HepG2 (cell line): ENCODE measurements around the gene CCDC116. TPM values are rescaled to one million over a fixed set of nuclear protein-coding genes. Genes with fewer than 3 reads are reported as not detected.

Experiments used
- FOXC1 ChIP-seq: sonication (generic); formaldehyde crosslinking; IDR thresholded peaks from 2 replicates; pipeline ENCODE4 v1.8.0; 2022; ENCODE audit warnings: mild to moderate bottlenecking, missing genetic modification reagents, borderline replicate concordance
- KAT8 ChIP-seq: IDR thresholded peaks from 2 replicates; pipeline ENCODE4 v1.6.1; 2016; ENCODE audit warnings: missing genetic modification reagents, missing compliant biosample characterization
- MAZ ChIP-seq, 2 experiments: sonication (generic) in 1 of 2; formaldehyde crosslinking in 1 of 2; IDR thresholded peaks; 2 replicates each; pipeline versions ENCODE4 v1.5.0 to v1.6.1; 2012 to 2020; ENCODE audit warnings: low read depth in 2 of 2, mild to moderate bottlenecking in 2 of 2, borderline replicate concordance in 1 of 2, improper control_type of control experiment in 1 of 2, low read length in 1 of 2, missing genetic modification reagents in 1 of 2, moderate library complexity in 1 of 2
- NR3C1 ChIP-seq: sonication (generic); formaldehyde crosslinking; IDR thresholded peaks from 2 replicates; pipeline ENCODE4 v1.4.0; 2020; ENCODE audit warnings: missing genetic modification reagents
- SMC3 ChIP-seq: IDR thresholded peaks from 2 replicates; pipeline ENCODE4 v1.6.1; 2011; ENCODE audit warnings: low read length, improper control_type of control experiment
- SP1 ChIP-seq, 2 experiments: fragments of 450-650 bp in 1 of 2; sonication (generic) in 1 of 2; formaldehyde crosslinking in 1 of 2; IDR thresholded peaks; 2 replicates each; pipeline versions ENCODE4 v1.4.0 to v1.6.1; 2016 to 2020; ENCODE audit warnings: missing genetic modification reagents in 1 of 2
- STAG1 ChIP-seq: sonication (generic); formaldehyde crosslinking; IDR thresholded peaks from 2 replicates; pipeline ENCODE4 v1.4.0; 2020; ENCODE audit warnings: missing genetic modification reagents
- TCF7 ChIP-seq: sonication (generic); IDR thresholded peaks from 2 replicates; pipeline ENCODE4 v1.6.1; 2016; ENCODE audit warnings: antibody characterized with exemption, low read depth
- TGIF2 ChIP-seq: IDR thresholded peaks from 2 replicates; pipeline ENCODE4 v1.6.1; 2016; ENCODE audit warnings: control low read depth, missing compliant biosample characterization
- ZNF674 ChIP-seq: sonication (generic); formaldehyde crosslinking; IDR thresholded peaks from 2 replicates; pipeline ENCODE4 v1.5.0; 2020; ENCODE audit warnings: low read depth, mild to moderate bottlenecking, missing genetic modification reagents
- polyA plus RNA-seq, 8 experiments: library from polyadenylated mRNA; depleted of rRNA in 3 of 8; stranded (reverse) in 7 of 8; unstranded in 1 of 8; fragments of >200 nt; fragmentation: Illumina TruSeq in 4 of 8; extraction: Trizol in 4 of 8; gene quantifications; 2 replicates each; pipeline versions ENCODE4 v1.2.1 to v1.2.3, GENCODE V29; 2011 to 2016; ENCODE audit warnings: low read depth in 4 of 8, missing spikeins in 1 of 8, mixed read lengths in 1 of 8; ENCODE audit not compliant: insufficient read depth in 1 of 8
- total RNA-seq, 5 experiments: library from RNA; depleted of rRNA; stranded (reverse); fragments of >200 nt; fragmentation: Illumina TruSeq; extraction: Trizol; gene quantifications; 2 replicates each; pipeline ENCODE4 v1.2.3, GENCODE V29; 2016; ENCODE audit warnings: low read depth in 1 of 5
- TF ChIP-seq, protein P1 (sequence below), 2 experiments: fragments of 450-650 bp in 1 of 2; sonication (generic) in 1 of 2; formaldehyde crosslinking; IDR thresholded peaks; 2 replicates each; pipeline versions ENCODE4 v1.5.0 to v1.8.0; 2020 to 2022; ENCODE audit warnings: mild to moderate bottlenecking in 1 of 2, missing genetic modification reagents in 1 of 2
- TF ChIP-seq, protein P2 (sequence below): sonication (generic); formaldehyde crosslinking; IDR thresholded peaks from 2 replicates; pipeline ENCODE4 v1.4.0; 2020; ENCODE audit warnings: missing genetic modification reagents, borderline replicate concordance
- TF ChIP-seq, protein P3 (sequence below): sonication (generic); IDR thresholded peaks from 2 replicates; pipeline ENCODE4 v1.6.1; 2016; ENCODE audit warnings: low read depth, borderline replicate concordance
- TF ChIP-seq, protein P4 (sequence below): sonication (generic); formaldehyde crosslinking; IDR thresholded peaks from 2 replicates; pipeline ENCODE4 v1.4.0; 2020; ENCODE audit warnings: mild to moderate bottlenecking, low read depth, missing genetic modification reagents

The CCDC116 gene
- total and polyA plus RNA-seq, 2 of the 13 experiments (the other 11 are each of a cell fraction or from before 2014, with no cell fraction given) = 0.15 to 0.33 TPM

DNA sequence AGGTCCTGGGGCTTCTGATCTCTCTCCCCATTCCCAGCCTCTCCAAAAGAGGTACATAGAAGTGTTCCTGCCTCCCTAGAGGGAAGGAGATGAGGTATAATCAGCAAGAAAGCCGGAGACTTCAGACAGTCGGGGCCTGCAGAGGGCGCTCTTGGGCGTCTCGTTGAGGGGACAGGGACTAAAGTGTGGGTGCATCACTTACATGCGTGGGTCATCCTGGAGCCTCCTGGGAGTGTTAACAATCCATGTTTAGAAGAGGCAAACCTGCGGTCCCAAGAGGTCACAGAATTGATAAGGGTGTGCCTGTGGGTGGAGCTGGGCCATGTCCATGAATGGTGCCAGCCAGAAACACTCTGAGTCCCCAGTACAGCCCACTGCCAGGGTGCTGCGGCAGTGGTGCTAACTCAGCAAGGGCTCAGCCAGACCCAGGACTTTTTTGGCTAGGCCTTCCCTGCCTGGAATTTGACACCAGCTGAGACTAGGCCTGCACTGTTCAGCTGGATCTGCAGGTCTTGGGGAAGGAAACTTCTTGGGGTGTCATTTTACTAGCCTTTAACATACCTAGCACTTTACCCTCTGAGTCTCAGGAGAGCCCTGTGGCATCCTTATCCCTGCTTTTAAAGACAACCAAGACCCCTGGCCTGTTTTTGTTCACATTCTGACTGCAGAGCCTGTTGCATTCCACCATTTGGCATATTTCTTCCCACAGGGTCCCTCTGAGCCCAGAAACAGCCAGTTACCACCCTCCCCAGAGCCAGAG is 8.3 kb upstream of the CCDC116 start (continued):
- TF ChIP-seq, protein P1, sequence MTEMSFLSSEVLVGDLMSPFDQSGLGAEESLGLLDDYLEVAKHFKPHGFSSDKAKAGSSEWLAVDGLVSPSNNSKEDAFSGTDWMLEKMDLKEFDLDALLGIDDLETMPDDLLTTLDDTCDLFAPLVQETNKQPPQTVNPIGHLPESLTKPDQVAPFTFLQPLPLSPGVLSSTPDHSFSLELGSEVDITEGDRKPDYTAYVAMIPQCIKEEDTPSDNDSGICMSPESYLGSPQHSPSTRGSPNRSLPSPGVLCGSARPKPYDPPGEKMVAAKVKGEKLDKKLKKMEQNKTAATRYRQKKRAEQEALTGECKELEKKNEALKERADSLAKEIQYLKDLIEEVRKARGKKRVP (CRISPR knock-in tag; IDR thresholded peaks at IDR 0.05) = no peak
- 0 out of 2 replicates have a peak, but pooled peaks have one; percentile 11 for TF ChIP-seq KAT8
- peak; percentile 42; the same call in 1 of the 2 replicates for TF ChIP-seq SMC3
- TF ChIP-seq FOXC1 = no peak
- TF ChIP-seq NR3C1 (CRISPR knock-in tag) = no peak
- no peak for TF ChIP-seq ZNF674 (CRISPR knock-in tag)
- TF ChIP-seq MAZ (IDR thresholded peaks at IDR 0.05; ENCODE audit: borderline replicate concordance, low read depth, low read length) = no peak
- TF ChIP-seq MAZ (CRISPR knock-in tag; IDR thresholded peaks at IDR 0.05; ENCODE audit: low read depth) = no peak
- TF ChIP-seq STAG1 = 0 out of 2 replicates have a peak, but pooled peaks have one; percentile 14
- TF ChIP-seq TGIF2 = no peak
- no peak for TF ChIP-seq SP1 (IDR thresholded peaks at IDR 0.05)
- TF ChIP-seq SP1 (CRISPR knock-in tag; IDR thresholded peaks at IDR 0.05) = no peak
- no peak for TF ChIP-seq TCF7
- TF ChIP-seq, protein P2, sequence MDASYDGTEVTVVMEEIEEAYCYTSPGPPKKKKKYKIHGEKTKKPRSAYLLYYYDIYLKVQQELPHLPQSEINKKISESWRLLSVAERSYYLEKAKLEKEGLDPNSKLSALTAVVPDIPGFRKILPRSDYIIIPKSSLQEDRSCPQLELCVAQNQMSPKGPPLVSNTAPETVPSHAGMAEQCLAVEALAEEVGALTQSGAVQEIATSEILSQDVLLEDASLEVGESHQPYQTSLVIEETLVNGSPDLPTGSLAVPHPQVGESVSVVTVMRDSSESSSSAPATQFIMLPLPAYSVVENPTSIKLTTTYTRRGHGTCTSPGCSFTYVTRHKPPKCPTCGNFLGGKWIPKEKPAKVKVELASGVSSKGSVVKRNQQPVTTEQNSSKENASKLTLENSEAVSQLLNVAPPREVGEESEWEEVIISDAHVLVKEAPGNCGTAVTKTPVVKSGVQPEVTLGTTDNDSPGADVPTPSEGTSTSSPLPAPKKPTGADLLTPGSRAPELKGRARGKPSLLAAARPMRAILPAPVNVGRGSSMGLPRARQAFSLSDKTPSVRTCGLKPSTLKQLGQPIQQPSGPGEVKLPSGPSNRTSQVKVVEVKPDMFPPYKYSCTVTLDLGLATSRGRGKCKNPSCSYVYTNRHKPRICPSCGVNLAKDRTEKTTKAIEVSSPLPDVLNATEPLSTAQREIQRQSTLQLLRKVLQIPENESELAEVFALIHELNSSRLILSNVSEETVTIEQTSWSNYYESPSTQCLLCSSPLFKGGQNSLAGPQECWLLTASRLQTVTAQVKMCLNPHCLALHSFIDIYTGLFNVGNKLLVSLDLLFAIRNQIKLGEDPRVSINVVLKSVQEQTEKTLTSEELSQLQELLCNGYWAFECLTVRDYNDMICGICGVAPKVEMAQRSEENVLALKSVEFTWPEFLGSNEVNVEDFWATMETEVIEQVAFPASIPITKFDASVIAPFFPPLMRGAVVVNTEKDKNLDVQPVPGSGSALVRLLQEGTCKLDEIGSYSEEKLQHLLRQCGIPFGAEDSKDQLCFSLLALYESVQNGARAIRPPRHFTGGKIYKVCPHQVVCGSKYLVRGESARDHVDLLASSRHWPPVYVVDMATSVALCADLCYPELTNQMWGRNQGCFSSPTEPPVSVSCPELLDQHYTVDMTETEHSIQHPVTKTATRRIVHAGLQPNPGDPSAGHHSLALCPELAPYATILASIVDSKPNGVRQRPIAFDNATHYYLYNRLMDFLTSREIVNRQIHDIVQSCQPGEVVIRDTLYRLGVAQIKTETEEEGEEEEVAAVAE (CRISPR knock-in tag) = no peak
- TF ChIP-seq, protein P3, sequence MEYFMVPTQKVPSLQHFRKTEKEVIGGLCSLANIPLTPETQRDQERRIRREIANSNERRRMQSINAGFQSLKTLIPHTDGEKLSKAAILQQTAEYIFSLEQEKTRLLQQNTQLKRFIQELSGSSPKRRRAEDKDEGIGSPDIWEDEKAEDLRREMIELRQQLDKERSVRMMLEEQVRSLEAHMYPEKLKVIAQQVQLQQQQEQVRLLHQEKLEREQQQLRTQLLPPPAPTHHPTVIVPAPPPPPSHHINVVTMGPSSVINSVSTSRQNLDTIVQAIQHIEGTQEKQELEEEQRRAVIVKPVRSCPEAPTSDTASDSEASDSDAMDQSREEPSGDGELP = no peak
- TF ChIP-seq, protein P4, sequence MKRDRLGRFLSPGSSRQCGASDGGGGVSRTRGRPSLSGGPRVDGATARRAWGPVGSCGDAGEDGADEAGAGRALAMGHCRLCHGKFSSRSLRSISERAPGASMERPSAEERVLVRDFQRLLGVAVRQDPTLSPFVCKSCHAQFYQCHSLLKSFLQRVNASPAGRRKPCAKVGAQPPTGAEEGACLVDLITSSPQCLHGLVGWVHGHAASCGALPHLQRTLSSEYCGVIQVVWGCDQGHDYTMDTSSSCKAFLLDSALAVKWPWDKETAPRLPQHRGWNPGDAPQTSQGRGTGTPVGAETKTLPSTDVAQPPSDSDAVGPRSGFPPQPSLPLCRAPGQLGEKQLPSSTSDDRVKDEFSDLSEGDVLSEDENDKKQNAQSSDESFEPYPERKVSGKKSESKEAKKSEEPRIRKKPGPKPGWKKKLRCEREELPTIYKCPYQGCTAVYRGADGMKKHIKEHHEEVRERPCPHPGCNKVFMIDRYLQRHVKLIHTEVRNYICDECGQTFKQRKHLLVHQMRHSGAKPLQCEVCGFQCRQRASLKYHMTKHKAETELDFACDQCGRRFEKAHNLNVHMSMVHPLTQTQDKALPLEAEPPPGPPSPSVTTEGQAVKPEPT = no peak
